HG03060 (cell line): Measurements from ENCODE around the gene CD300LG.
"Not testable (repeated sequence)": the region's sequence is repeated elsewhere in the genome, so short reads cannot be mapped to it uniquely, and the experiment has no call there.

Experiments
- ATAC-seq: cut with Tn5 transposase; IDR thresholded peaks from one replicate; pipeline ENCODE4 v1.9.1; 2021; ENCODE audit warnings: low read depth, moderate number of reproducible peaks; ENCODE audit not compliant: unreplicated experiment

Gene CD300LG

GRCh38 chr17:43846963-43847371 is at the start of gene CD300LG:
CD300LG (plus strand) TSS chr17:43847176; CDS start chr17:43847217, 41 bp downstream.
- no peak for ATAC-seq

- ATAC-seq = not testable (repeated sequence)
Observed at GRCh38 chr17:43798024-43798423, 49.0 kb upstream of the CD300LG start.

- no peak for ATAC-seq
Observed at GRCh38 chr17:43799047-43799446, 47.9 kb upstream of the CD300LG start.

GRCh38 chr17:43800736-43801135 is 46.2 kb upstream of the CD300LG start:
- no peak for ATAC-seq

- ATAC-seq = no peak
Observed at GRCh38 chr17:43801844-43802243, 45.1 kb upstream of the CD300LG start.

- no peak for ATAC-seq
Observed at GRCh38 chr17:43803758-43804157, 43.2 kb upstream of the CD300LG start.

GRCh38 chr17:43805117-43805516 is 41.9 kb upstream of the CD300LG start:
- ATAC-seq = no peak

- no peak for ATAC-seq
Observed at GRCh38 chr17:43808076-43808475, 38.9 kb upstream of the CD300LG start.

GRCh38 chr17:43809121-43809520 is 37.9 kb upstream of the CD300LG start:
- ATAC-seq = no peak

GRCh38 chr17:43810226-43810715 is 36.7 kb upstream of the CD300LG start:
- ATAC-seq = no peak

- no peak for ATAC-seq
Observed at GRCh38 chr17:43810823-43811222, 36.2 kb upstream of the CD300LG start.

GRCh38 chr17:43812396-43813265 is 34.3 kb upstream of the CD300LG start:
- ATAC-seq = no peak

- ATAC-seq = no peak
Observed at GRCh38 chr17:43813386-43813785, 33.6 kb upstream of the CD300LG start.

- ATAC-seq = no peak
Observed at GRCh38 chr17:43814026-43814425, 33.0 kb upstream of the CD300LG start.

- ATAC-seq = no peak
Observed at GRCh38 chr17:43814714-43815113, 32.3 kb upstream of the CD300LG start.

- ATAC-seq = no peak
Observed at GRCh38 chr17:43816336-43817320, 30.3 kb upstream of the CD300LG start.

GRCh38 chr17:43817826-43818225 is 29.1 kb upstream of the CD300LG start:
- no peak for ATAC-seq

GRCh38 chr17:43818966-43819365 is 28.0 kb upstream of the CD300LG start:
- no peak for ATAC-seq

- no peak for ATAC-seq
Observed at GRCh38 chr17:43820759-43821158, 26.2 kb upstream of the CD300LG start.

GRCh38 chr17:43822570-43823190 is 24.3 kb upstream of the CD300LG start:
- no peak for ATAC-seq
